ENCODE results near the gene CLEC3A.

DNA sequence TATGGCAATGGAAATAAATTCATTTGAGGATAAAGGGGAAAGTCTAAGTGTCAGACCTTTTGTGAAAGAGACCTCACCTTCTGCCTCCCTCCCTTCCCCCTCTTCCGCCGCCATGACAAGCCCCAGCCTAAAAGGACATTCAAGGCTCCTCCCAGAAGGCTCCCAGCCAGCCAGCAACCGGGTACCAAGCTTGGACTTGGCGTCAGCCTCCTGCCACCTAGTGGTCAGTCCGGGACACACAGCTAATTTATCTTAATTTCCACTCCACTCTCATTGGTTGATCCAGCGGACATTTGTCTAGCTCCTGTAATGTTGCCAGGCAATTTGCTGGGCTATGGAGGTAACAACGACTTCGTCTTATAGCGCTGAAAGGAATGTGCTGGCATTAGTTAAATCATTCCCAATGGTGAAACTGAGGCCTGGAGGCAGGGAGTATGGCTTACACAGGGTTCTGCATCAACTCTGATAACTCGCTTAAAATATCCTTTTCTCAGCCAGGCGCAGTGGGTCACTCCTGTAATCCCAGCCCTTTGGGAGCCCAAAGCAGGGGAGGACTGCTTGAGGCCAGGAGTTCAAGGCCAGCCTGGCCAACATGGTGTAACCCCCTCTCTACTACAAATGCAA lies 19.3 kb upstream of the CLEC3A start:
- TF ChIP-seq, protein P1, sequence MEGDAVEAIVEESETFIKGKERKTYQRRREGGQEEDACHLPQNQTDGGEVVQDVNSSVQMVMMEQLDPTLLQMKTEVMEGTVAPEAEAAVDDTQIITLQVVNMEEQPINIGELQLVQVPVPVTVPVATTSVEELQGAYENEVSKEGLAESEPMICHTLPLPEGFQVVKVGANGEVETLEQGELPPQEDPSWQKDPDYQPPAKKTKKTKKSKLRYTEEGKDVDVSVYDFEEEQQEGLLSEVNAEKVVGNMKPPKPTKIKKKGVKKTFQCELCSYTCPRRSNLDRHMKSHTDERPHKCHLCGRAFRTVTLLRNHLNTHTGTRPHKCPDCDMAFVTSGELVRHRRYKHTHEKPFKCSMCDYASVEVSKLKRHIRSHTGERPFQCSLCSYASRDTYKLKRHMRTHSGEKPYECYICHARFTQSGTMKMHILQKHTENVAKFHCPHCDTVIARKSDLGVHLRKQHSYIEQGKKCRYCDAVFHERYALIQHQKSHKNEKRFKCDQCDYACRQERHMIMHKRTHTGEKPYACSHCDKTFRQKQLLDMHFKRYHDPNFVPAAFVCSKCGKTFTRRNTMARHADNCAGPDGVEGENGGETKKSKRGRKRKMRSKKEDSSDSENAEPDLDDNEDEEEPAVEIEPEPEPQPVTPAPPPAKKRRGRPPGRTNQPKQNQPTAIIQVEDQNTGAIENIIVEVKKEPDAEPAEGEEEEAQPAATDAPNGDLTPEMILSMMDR (optimal IDR thresholded peaks at IDR 0.05 in 1 of 3, IDR thresholded peaks at IDR 0.05 in 1 of 3, conservative IDR thresholded peaks at IDR 0.05 in 1 of 3; ENCODE audit: extremely low read depth in 1 of 3, insufficient read depth in 2 of 3, low read length in 3 of 3): peak; percentile 77 to 87 (median 84)
- no peak for TF ChIP-seq EZH2 (IDR thresholded peaks at IDR 0.05; ENCODE audit: low read length)
